ENCODE data around the gene RAB11FIP4.
"Not testable (repeated sequence)": the region's sequence is repeated elsewhere in the genome, so short reads cannot be mapped to it uniquely, and the experiment has no call there.

RAB11FIP4 gene

GRCh38 chr17:31391496-31391949 lies at the start of gene RAB11FIP4:
TSS of gene RAB11FIP4 (plus strand) at chr17:31391675. CDS start at chr17:31391853, 178 bp downstream.
- no peak for DNase-seq (ENCODE audit: low read depth)

GRCh38 chr17:31345191-31345747 lies 46.2 kb upstream of the RAB11FIP4 start:
- not testable (repeated sequence) for DNase-seq (ENCODE audit: low read depth)

GRCh38 chr17:31349454-31349853 lies 42.0 kb upstream of the RAB11FIP4 start:
- DNase-seq (ENCODE audit: low read depth) = no peak

GRCh38 chr17:31355935-31356334 lies 35.5 kb upstream of the RAB11FIP4 start:
- DNase-seq (ENCODE audit: low read depth) = no peak

- no peak for DNase-seq (ENCODE audit: low read depth)
These were observed 34.4 kb upstream of the RAB11FIP4 start for GRCh38 chr17:31357091-31357490.

- no peak for DNase-seq (ENCODE audit: low read depth)
These were observed 33.6 kb upstream of the RAB11FIP4 start for GRCh38 chr17:31357839-31358394.

GRCh38 chr17:31364012-31364411 lies 27.5 kb upstream of the RAB11FIP4 start:
- DNase-seq (ENCODE audit: low read depth) = no peak

- no peak for DNase-seq (ENCODE audit: low read depth)
These were observed 25.4 kb upstream of the RAB11FIP4 start for GRCh38 chr17:31366088-31366487.

- DNase-seq (ENCODE audit: low read depth) = no peak
These were observed 22.2 kb upstream of the RAB11FIP4 start for GRCh38 chr17:31369266-31369665.

- DNase-seq (ENCODE audit: low read depth) = no peak
These were observed 19.9 kb upstream of the RAB11FIP4 start for GRCh38 chr17:31371511-31372097.

- no peak for DNase-seq (ENCODE audit: low read depth)
These were observed 18.1 kb upstream of the RAB11FIP4 start for GRCh38 chr17:31373150-31374093.

- DNase-seq (ENCODE audit: low read depth) = no peak
These were observed 17.4 kb upstream of the RAB11FIP4 start for GRCh38 chr17:31374094-31374447.

- DNase-seq (ENCODE audit: low read depth) = no peak
These were observed 17.0 kb upstream of the RAB11FIP4 start for GRCh38 chr17:31374503-31374902.

GRCh38 chr17:31378638-31379037 lies 12.8 kb upstream of the RAB11FIP4 start:
- no peak for DNase-seq (ENCODE audit: low read depth)

GRCh38 chr17:31379597-31380205 lies 11.8 kb upstream of the RAB11FIP4 start:
- DNase-seq (ENCODE audit: low read depth) = no peak

GRCh38 chr17:31381165-31381668 lies 10.3 kb upstream of the RAB11FIP4 start:
- DNase-seq (ENCODE audit: low read depth) = no peak

- DNase-seq (ENCODE audit: low read depth) = not testable (repeated sequence)
These were observed 8.7 kb upstream of the RAB11FIP4 start for GRCh38 chr17:31382668-31383275.

- not testable (repeated sequence) for DNase-seq (ENCODE audit: low read depth)
These were observed 8.0 kb upstream of the RAB11FIP4 start for GRCh38 chr17:31383488-31383887.

- DNase-seq (ENCODE audit: low read depth) = no peak
These were observed 5.8 kb upstream of the RAB11FIP4 start for GRCh38 chr17:31385428-31386285.

- DNase-seq (ENCODE audit: low read depth) = no peak
These were observed 4.9 kb upstream of the RAB11FIP4 start for GRCh38 chr17:31386542-31387075.

Measured in activated gamma-delta T cell treated with anti-CD3 and anti-CD28 coated beads, Interleukin-2, amount 50 U/mL, for 16 hours (primary cell).